NT2/D1 (cell line): Measurements from ENCODE around the gene TTBK1.

Source experiments
- DNase-seq: peaks from one replicate; pipeline ENCODE4 v3.0.0-alpha.2; 2011; ENCODE audit warnings: low read depth, low spot score
- H3K27me3 ChIP-seq: 2 replicates; pipeline ENCODE4 v1.6.0; 2011; ENCODE audit warnings: mild to moderate bottlenecking; ENCODE audit not compliant: insufficient read length, insufficient read depth
- H3K36me3 ChIP-seq: 2 replicates; pipeline ENCODE4 v1.6.1; 2011; ENCODE audit warnings: mild to moderate bottlenecking, low read length, mixed read lengths; ENCODE audit not compliant: insufficient read depth, insufficient read length
- H3K4me1 ChIP-seq: 2 replicates; pipeline ENCODE4 v1.5.1; 2011; ENCODE audit not compliant: insufficient read depth, insufficient read length
- H3K4me3 ChIP-seq: 2 replicates; pipeline ENCODE4 v1.5.1; 2011; ENCODE audit warnings: low read depth; ENCODE audit not compliant: insufficient read length
- H3K9ac ChIP-seq: 2 replicates; pipeline ENCODE4 v1.6.0; 2011; ENCODE audit warnings: low read depth; ENCODE audit not compliant: insufficient read length
- H3K9me3 ChIP-seq: 2 replicates; pipeline ENCODE4 v1.5.1; 2011; ENCODE audit warnings: mild to moderate bottlenecking, low read length; ENCODE audit not compliant: insufficient read depth
- SUZ12 ChIP-seq: IDR thresholded peaks from 2 replicates; pipeline ENCODE4 v1.6.1; 2011; ENCODE audit not compliant: insufficient read length, insufficient read depth; ENCODE audit errors: extremely low read depth
- YY1 ChIP-seq: IDR thresholded peaks from 2 replicates; pipeline ENCODE4 v1.6.1; 2011; ENCODE audit not compliant: insufficient read length, insufficient read depth
- ZNF274 ChIP-seq: IDR thresholded peaks from 2 replicates; pipeline ENCODE4 v1.6.1; 2011; ENCODE audit warnings: mild to moderate bottlenecking, low read depth, low read length

The TTBK1 gene

DNA sequence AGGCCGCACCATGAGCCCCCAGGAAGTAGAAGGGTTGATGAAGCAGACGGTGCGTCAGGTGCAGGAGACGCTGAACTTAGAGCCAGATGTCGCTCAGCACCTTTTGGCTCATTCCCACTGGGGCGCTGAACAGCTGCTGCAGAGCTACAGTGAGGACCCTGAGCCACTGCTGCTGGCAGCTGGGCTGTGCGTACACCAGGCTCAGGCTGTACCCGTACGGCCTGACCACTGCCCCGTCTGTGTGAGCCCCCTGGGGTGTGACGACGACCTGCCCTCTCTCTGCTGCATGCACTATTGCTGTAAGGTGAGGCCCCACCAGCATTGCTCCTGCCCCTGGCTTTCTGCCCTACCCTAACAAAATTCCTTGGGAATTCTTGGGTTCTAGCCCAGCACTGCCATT, 27.1 kb upstream of the TTBK1 start:
- H3K36me3 ChIP-seq = peaks cover 3% of the 10 kb centered on the region
- H3K9me3 ChIP-seq = no peaks in the 10 kb centered on the region
- H3K4me1 ChIP-seq = peaks cover 4% of the 10 kb centered on the region
- TF ChIP-seq YY1 = no peak
- no peak for TF ChIP-seq SUZ12
- no peak overlapping the region for H3K4me3 ChIP-seq
- DNase-seq = no peak
- no peaks in the 10 kb centered on the region for H3K27me3 ChIP-seq
- no peak overlapping the region for H3K9ac ChIP-seq

DNA sequence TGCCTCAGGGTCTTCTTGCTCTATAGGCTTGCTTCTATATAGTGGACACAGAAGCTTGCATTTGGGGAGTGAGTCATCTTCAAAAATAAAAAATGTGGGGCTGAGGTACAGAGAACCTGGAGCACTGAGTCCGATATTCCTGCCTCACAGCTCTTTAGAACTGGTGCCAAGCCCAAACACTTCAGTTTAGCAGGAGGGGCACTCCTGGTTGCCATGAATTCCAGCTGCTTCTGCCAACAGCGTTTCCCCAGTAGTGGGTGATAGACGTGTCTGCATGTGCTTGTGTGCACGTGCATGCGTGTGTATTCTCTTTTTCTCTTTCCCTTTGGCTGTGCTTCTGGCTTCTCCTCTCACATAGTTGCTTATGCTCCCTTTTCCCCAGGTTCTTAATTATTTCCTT, 25.9 kb upstream of the TTBK1 start:
- H3K36me3 ChIP-seq = peaks cover 6% of the 10 kb centered on the region
- no peak overlapping the region for H3K4me3 ChIP-seq
- peaks cover 4% of the 10 kb centered on the region for H3K4me1 ChIP-seq
- DNase-seq = no peak
- no peak overlapping the region for H3K9ac ChIP-seq
- TF ChIP-seq SUZ12 (no peak), ZNF274 (no peak), YY1 (no peak)
- no peaks in the 10 kb centered on the region for H3K27me3 ChIP-seq
- no peaks in the 10 kb centered on the region for H3K9me3 ChIP-seq

DNA sequence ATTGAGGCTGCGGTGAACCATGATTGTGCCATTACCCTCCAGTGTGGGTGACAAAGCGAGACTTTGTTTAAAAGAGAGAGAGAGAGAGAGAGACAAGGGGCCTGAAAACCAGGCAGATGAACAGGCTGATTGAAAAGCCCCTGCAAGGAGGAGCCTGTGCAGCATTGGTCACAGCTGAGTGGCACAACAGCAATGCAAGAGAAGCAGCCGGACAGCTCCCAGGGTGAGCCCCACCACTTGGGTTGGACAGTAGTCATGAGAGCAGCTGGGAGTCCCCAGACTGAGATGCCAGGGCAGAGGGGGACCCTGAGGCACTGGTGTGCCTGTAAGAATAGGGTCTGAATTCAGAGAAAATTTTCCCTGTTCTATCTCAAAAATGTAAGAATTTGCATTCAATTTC, 24.2 kb upstream of the TTBK1 start:
- no peaks in the 10 kb centered on the region for H3K27me3 ChIP-seq
- peaks cover 21% of the 10 kb centered on the region for H3K36me3 ChIP-seq
- TF ChIP-seq ZNF274 (no peak), YY1 (no peak), SUZ12 (no peak)

DNA sequence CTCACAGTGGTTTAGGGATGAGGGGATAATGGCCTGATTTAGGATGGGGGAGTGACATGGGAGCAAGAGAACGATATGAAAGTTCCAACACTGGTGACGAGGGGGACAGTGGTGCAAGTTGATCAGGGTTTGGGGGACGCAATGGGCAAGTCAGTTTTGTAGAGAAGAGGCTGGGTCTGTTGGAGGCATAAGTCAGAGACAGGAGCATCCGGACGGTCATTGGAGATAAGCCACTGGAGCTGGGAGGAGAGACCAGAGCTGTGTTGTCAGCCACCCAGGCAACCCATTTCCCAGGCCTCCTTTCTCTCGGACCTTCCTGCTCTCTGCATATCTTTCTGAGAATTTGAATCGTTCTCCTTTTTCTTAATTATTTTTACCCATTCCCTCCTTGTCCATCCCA, 23.5 kb upstream of the TTBK1 start:
- DNase-seq = no peak
- no peak overlapping the region for H3K4me3 ChIP-seq
- H3K27me3 ChIP-seq = no peaks in the 10 kb centered on the region
- H3K36me3 ChIP-seq = peaks cover 21% of the 10 kb centered on the region
- TF ChIP-seq ZNF274 (no peak), YY1 (no peak), SUZ12 (no peak)
- H3K9ac ChIP-seq = no peak overlapping the region
- H3K4me1 ChIP-seq = peaks cover 4% of the 10 kb centered on the region
- H3K9me3 ChIP-seq = no peaks in the 10 kb centered on the region

More for the DNA sequence above, 24.2 kb upstream of the TTBK1 start:
- no peak overlapping the region for H3K4me3 ChIP-seq
- no peaks in the 10 kb centered on the region for H3K9me3 ChIP-seq
- H3K9ac ChIP-seq = no peak overlapping the region
- DNase-seq = no peak
- H3K4me1 ChIP-seq = peaks cover 4% of the 10 kb centered on the region

DNA sequence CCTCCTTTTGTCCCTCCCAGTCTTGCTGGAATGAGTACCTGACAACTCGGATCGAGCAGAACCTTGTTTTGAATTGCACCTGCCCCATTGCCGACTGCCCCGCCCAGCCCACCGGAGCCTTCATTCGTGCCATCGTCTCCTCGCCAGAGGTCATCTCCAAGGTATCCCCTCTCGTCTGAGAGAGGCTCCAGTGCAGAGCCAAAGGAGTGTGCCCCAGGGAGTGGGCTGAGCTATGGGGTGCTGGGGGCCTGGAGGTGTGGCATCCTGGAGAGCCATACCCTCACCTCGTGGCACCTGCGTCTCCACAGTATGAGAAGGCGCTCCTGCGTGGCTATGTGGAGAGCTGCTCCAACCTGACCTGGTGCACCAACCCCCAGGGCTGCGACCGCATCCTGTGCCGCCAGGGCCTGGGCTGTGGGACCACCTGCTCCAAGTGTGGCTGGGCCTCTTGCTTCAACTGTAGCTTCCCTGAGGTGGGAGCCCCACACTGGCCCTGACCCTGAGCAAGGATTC, 22.8 kb upstream of the TTBK1 start:
- no peak for TF ChIP-seq ZNF274
- no peak for TF ChIP-seq YY1
- no peak for TF ChIP-seq SUZ12
- H3K36me3 ChIP-seq = peaks cover 22% of the 10 kb centered on the region
- no peak for DNase-seq

DNA sequence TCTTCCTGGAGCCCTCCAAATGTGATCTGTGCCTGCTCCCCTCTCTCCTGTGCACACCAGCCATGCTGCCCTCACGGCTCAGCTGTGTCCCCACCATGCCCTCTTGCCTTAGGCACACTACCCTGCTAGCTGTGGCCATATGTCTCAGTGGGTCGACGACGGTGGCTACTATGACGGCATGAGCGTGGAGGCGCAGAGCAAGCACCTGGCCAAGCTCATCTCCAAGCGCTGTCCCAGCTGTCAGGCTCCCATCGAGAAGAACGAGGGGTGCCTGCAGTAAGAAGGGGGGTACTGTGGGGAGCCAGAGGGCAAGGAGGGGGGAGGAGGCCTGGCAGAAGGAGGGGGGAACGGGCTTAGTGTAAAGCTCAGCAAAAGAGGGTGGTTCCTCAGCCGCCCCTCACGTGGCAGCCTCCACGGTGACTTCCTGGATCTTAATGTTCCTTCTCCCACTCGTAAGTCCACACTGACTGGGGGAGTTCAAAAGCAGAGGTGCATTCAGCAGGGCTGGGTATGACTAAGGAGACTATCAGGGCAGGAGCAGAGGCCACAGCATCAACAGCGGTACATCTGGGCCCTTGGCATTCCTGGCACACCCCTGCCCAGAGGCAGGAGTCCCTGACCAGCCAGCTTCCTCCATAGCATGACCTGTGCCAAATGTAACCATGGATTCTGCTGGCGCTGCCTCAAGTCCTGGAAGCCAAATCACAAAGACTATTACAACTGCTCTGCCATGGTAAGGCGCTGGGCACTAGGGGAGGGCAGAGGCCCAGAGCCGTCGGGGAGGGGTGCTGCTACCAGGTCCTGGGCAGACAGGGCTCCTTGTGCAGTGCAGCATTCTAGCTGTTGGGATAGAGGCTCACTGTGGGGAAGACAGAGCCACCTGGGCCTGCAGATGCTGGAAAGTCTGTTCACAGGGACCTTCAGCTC, 22.0 kb upstream of the TTBK1 start:
- Histone ChIP-seq H3K9me3 (no peaks in the 10 kb centered on the region), H3K4me1 (peaks cover 4% of the 10 kb centered on the region), H3K9ac (no peak overlapping the region), H3K36me3 (peaks cover 30% of the 10 kb centered on the region), H3K27me3 (no peaks in the 10 kb centered on the region), H3K4me3 (no peak overlapping the region)
- no peak for TF ChIP-seq SUZ12
- TF ChIP-seq YY1 = no peak
- no peak for TF ChIP-seq ZNF274
- no peak for DNase-seq

More for the DNA sequence above, 22.8 kb upstream of the TTBK1 start:
- Histone ChIP-seq H3K9me3 (no peaks in the 10 kb centered on the region), H3K9ac (no peak overlapping the region), H3K4me3 (no peak overlapping the region), H3K4me1 (peaks cover 4% of the 10 kb centered on the region), H3K27me3 (no peaks in the 10 kb centered on the region)

DNA sequence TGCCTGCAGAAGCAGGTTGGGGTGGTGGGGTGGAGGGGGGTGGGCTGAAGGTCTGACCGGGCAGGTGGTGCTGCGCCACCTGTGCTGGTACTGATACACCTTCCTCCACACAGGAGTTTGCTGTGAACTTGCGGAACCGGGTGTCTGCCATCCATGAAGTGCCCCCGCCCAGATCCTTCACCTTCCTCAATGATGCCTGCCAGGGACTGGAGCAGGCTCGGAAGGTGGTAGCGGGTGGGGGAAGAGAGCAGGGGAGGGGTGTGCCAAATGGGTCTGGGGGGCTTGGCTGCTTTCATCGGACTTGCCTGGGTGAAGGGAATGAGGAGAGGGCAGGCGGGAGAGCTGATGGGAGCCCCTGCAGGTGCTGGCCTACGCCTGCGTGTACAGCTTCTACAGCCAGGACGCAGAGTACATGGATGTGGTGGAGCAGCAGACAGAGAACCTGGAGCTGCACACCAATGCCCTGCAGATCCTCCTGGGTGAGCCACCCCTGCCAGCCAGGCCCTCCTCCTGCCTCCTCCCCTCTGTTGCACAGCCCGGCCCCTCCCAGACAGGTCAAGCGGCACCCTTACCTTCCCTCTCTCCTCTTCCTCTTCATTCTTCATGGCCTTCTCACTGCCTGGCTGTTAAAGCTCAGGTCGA, 20.7 kb upstream of the TTBK1 start:
- H3K36me3 ChIP-seq = peaks cover 32% of the 10 kb centered on the region
- TF ChIP-seq SUZ12 = no peak
- no peak for TF ChIP-seq ZNF274
- no peak for TF ChIP-seq YY1
- DNase-seq = no peak
- no peaks in the 10 kb centered on the region for H3K9me3 ChIP-seq
- H3K27me3 ChIP-seq = no peaks in the 10 kb centered on the region
- peaks cover 4% of the 10 kb centered on the region for H3K4me1 ChIP-seq
- H3K9ac ChIP-seq = no peak overlapping the region
- H3K4me3 ChIP-seq = no peak overlapping the region
